K562 treated with DMSO at 1 percent for 4 hours (cell line): Measurements from ENCODE around the gene SELPLG. TPM values are rescaled to one million over a fixed set of nuclear protein-coding genes. Genes with fewer than 3 reads are reported as not detected.

Experiments used
- total RNA-seq: library from RNA; unstranded; fragments of 300-600 nt; gene quantifications from 2 replicates; pipeline ENCODE4 v1.2.3, GENCODE V29; 2022; ENCODE audit not compliant: insufficient read depth

Gene SELPLG, protein sequence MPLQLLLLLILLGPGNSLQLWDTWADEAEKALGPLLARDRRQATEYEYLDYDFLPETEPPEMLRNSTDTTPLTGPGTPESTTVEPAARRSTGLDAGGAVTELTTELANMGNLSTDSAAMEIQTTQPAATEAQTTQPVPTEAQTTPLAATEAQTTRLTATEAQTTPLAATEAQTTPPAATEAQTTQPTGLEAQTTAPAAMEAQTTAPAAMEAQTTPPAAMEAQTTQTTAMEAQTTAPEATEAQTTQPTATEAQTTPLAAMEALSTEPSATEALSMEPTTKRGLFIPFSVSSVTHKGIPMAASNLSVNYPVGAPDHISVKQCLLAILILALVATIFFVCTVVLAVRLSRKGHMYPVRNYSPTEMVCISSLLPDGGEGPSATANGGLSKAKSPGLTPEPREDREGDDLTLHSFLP
- 9.0 and 21.8 TPM in 2 replicates for total RNA-seq

DNA sequence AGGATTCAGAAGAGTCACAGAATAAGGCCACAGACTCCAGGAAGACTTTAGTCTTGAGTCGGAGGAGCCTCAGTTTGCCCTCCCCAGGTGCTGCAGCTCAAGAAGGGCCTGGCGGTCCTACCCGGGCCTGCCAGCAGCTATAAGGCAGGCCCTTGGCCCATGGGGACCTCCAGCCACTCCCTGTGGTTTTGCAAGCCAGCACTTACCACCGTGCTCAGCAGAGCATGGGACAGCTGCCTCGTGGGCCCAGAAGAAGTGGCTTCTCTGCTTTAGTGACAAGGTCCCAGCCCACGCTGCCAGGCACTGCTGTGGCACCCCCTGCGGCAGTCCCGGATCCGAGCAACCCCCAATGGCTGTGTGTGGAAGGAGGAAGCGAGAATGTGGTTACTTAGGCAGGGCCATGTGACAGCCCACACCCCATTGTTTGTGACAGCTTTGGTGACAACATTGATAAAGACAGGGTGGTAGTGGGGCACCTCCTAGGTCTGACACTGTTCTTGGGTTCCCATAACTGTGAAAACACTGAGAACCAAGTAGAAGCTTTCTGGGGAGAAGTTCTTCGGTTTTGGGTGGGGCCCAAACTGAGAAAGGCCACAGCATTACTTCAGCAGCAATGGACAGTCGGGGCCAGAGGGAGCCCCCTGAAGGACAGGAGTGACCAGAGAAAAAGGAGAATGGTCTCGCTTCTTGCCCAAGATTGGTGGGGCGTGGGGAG, at the start of gene SELPLG:
Gene SELPLG, minus strand, starts transcription at position 361 of the 715 bp plus-strand sequence. CDS start 9,587 bp downstream, outside the sequence.

DNA sequence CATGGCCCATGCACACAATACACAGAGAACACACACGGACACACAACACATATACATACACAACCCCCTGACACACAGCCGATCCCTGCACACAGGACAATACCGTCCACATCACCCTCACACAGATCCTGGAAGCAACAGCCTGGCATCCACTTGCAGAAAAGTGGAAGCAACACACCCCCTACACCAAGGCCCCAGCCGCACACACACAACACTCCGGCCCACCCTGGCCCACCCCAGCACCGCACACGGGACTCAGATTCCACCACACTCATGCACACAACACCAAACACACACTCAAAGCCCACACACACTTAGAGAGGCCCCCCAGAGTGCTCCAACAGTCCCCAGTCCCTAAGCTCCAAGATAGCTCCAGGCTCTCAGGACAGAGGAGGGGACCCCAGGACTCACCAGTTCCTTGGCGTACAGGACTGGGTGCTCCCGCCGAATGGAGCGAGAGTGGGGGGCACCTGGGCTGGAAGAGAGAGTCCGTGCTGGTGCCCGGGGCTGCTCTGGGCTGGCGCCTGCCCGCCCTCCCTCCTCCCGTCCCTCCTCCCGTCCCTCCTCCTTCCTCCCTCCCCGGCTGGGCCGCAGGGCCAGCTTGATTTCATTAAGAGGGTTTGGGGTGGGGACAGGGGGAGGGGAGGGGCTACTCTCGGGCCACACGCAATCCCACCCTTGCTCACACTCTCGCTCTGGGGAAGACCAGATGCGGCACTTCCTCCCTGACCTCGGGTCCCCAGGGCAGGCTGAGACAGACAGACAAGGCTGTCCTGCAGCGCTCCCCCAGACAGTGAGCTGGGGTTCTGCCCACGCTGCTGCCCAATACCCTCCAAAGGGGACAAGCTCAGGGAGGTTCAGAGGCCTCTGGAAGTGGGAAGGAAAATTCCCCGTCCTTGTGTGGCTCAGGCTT, 35.9 kb downstream of the SELPLG start, which contains the start of gene TMEM119:
Gene TMEM119, minus strand, starts transcription at position 526 of the 913 bp plus-strand sequence. CDS start 5,701 bp downstream, outside the sequence.

Other genes starting within 250 kb of the SELPLG start
- gene FICD, start 118.6 kb downstream of the SELPLG start, total RNA-seq: 3.9 and 5.3 TPM in 2 replicates
- 32.9 TPM in 2 replicates for gene SART3, start 72.7 kb downstream of the SELPLG start, total RNA-seq
- 74.5 and 87.9 TPM in 2 replicates for gene ISCU, start 71.3 kb downstream of the SELPLG start, total RNA-seq
- gene TMEM119, start 35.8 kb downstream of the SELPLG start, total RNA-seq: not detected in 2 replicates
- 50.4 and 58.5 TPM in 2 replicates for gene CORO1C, start 97.6 kb upstream of the SELPLG start, total RNA-seq
- 6.4 and 10.2 TPM in 2 replicates for gene SSH1, start 223.7 kb upstream of the SELPLG start, total RNA-seq
- gene DAO, start 246.2 kb upstream of the SELPLG start, total RNA-seq: not detected in 2 replicates